ENCODE measurements around the gene XRCC5.
"Not testable (repeated sequence)": the region's sequence is repeated elsewhere in the genome, so short reads cannot be mapped to it uniquely, and the experiment has no call there.

XRCC5 gene

GRCh38 chr2:216074380-216074779, 34.8 kb upstream of the XRCC5 start:
- Histone ChIP-seq H3K9me3 (ENCODE audit: control insufficient read depth, low read length) (no peaks in the 10 kb centered on the region), H3K27ac (no peak overlapping the region), H3K4me1 (peaks cover 5% of the 10 kb centered on the region), H3K4me2 (ENCODE audit: low read length) (no peak overlapping the region), H3K4me3 (ENCODE audit: low read depth, low read length) (no peak overlapping the region), H3K36me3 (ENCODE audit: control insufficient read depth, insufficient read depth, low read length) (no peaks in the 10 kb centered on the region), H2AFZ (no peak overlapping the region), H3K9ac (no peak overlapping the region), H3K79me2 (no peaks in the 10 kb centered on the region), H3K27me3 (ENCODE audit: control insufficient read depth, insufficient read depth, low read length) (no peaks in the 10 kb centered on the region)
- TF ChIP-seq CTCF (IDR thresholded peaks at IDR 0.05): no peak

- Histone ChIP-seq H3K4me2 (ENCODE audit: low read length) (no peak overlapping the region), H3K4me1 (peaks cover 5% of the 10 kb centered on the region), H3K27ac (no peak overlapping the region), H3K36me3 (ENCODE audit: control insufficient read depth, insufficient read depth, low read length) (no peaks in the 10 kb centered on the region), H3K79me2 (no peaks in the 10 kb centered on the region), H3K4me3 (ENCODE audit: low read depth, low read length) (no peak overlapping the region), H3K27me3 (ENCODE audit: control insufficient read depth, insufficient read depth, low read length) (no peaks in the 10 kb centered on the region), H3K9me3 (ENCODE audit: control insufficient read depth, low read length) (no peaks in the 10 kb centered on the region), H2AFZ (no peak overlapping the region), H3K9ac (no peak overlapping the region)
- no peak for TF ChIP-seq CTCF (IDR thresholded peaks at IDR 0.05)
Measured at GRCh38 chr2:216074794-216075193, 34.4 kb upstream of the XRCC5 start.

GRCh38 chr2:216075510-216076485, 33.4 kb upstream of the XRCC5 start:
- H3K27ac ChIP-seq: peak overlapping the region; percentile 33
- no peaks in the 10 kb centered on the region for H3K9me3 ChIP-seq (ENCODE audit: control insufficient read depth, low read length)

GRCh38 chr2:216078776-216079175, 30.4 kb upstream of the XRCC5 start:
- no peak overlapping the region for H3K4me2 ChIP-seq (ENCODE audit: low read length)
- no peak overlapping the region for H3K4me3 ChIP-seq (ENCODE audit: low read depth, low read length)
- H3K27ac ChIP-seq: no peak overlapping the region
- H3K4me1 ChIP-seq: peaks cover 5% of the 10 kb centered on the region
- peaks cover 5% of the 10 kb centered on the region for H3K79me2 ChIP-seq
- no peak for TF ChIP-seq CTCF (IDR thresholded peaks at IDR 0.05)
- H2AFZ ChIP-seq: no peak overlapping the region
- no peaks in the 10 kb centered on the region for H3K9me3 ChIP-seq (ENCODE audit: control insufficient read depth, low read length)
- H3K27me3 ChIP-seq (ENCODE audit: control insufficient read depth, insufficient read depth, low read length): no peaks in the 10 kb centered on the region
- no peaks in the 10 kb centered on the region for H3K36me3 ChIP-seq (ENCODE audit: control insufficient read depth, insufficient read depth, low read length)
- H3K9ac ChIP-seq: no peak overlapping the region

More at GRCh38 chr2:216075510-216076485, 33.4 kb upstream of the XRCC5 start:
- H3K4me2 ChIP-seq (ENCODE audit: low read length): no peak overlapping the region
- H3K79me2 ChIP-seq: peaks cover 3% of the 10 kb centered on the region
- no peak overlapping the region for H3K9ac ChIP-seq
- no peaks in the 10 kb centered on the region for H3K36me3 ChIP-seq (ENCODE audit: control insufficient read depth, insufficient read depth, low read length)
- H3K4me1 ChIP-seq: peaks cover 5% of the 10 kb centered on the region
- H2AFZ ChIP-seq: peak overlapping the region; percentile 40
- H3K4me3 ChIP-seq (ENCODE audit: low read depth, low read length): no peak overlapping the region
- TF ChIP-seq CTCF (IDR thresholded peaks at IDR 0.05): no peak
- no peaks in the 10 kb centered on the region for H3K27me3 ChIP-seq (ENCODE audit: control insufficient read depth, insufficient read depth, low read length)

GRCh38 chr2:216080048-216080447, 29.1 kb upstream of the XRCC5 start:
- not testable (repeated sequence) for H3K9me3 ChIP-seq (ENCODE audit: control insufficient read depth, low read length); H3K9ac ChIP-seq; H3K36me3 ChIP-seq (ENCODE audit: control insufficient read depth, insufficient read depth, low read length); H3K4me3 ChIP-seq (ENCODE audit: low read depth, low read length); H3K27ac ChIP-seq; H3K79me2 ChIP-seq; H3K4me2 ChIP-seq (ENCODE audit: low read length); H2AFZ ChIP-seq; H3K4me1 ChIP-seq; H3K27me3 ChIP-seq (ENCODE audit: control insufficient read depth, insufficient read depth, low read length)
